Activated T-cell treated with anti-CD3 and anti-CD28 coated beads for 1 hour (primary cell): ENCODE measurements around the gene RABL3.

ENCODE experiments used
- DNase-seq: peaks from one replicate; pipeline ENCODE4 v3.0.0-alpha.2; 2020; ENCODE audit warnings: low read depth

Gene RABL3

DNA sequence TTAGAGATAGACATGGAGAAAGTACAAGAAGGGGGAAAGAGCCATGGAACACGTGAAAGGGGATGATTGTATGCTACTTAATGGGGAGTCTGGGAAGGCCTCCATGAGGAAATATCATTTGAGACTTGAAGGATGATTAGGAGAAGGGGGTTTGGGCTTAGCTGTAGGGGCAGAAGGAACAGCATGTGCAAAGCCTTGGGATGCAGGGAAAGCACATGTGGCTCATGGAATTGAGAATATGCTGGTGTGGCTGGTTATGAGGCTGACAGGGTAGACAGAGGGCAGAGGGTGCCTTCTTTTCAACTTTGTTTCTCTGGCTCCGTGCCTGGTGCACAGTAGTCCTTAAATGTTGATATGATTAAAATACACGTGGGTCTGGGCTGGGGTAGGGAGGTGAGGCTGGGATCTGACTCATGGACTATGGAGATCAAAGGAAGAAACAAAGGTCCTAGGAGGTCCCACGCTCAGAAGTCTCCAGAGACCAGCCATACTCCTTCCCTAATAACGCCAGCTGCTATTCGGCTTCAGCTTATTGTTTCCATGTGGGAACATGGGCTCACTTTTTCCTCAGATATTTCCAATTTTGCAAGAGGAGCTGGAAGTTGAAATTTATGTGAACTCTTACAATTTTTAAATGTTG lies 1.4 kb upstream of the RABL3 start:
- DNase-seq: no peak

DNA sequence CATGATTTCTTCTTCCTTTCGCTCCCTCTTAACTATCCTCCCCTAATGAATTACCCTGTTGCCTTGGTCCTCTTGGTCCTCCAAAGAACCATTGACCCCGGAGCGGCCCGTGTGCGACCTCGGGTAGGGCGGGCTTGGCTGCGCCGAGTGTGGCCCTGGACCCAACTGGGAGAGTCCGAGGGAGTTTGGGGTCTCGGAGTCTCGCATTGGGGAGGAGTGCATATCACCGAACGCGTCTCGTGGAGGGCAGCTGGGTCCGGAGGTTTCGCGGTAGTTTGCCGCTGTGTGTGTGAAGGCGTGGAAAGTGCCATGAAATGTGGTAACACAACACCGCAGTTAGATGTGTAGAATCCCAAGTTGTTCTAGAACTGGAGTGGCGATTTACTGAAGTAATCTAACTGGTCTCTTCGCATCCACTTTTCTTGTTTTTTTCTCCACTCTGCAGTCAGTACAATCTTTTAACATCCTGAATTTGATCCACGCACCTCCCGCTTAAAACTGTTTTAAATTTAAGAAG lies 591 bp upstream of the RABL3 start:
- DNase-seq: no peak

DNA sequence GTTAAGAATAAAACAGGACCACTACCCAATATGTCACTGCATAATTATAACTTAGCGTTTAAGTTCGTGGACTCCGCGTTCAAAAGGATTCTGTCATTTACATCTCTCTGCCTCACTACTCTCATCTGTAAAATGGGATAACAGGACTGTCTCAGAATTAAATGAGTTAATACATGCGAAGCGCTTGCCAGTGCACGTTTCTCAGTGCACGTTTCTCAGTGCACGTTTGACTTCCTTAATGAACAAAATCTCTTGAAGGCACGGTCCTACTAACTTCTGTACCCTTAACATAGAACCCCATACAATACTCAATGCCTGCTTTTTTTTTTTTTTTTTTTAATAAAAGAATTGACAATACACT lies 499 bp downstream of the RABL3 start:
- DNase-seq: no peak

DNA sequence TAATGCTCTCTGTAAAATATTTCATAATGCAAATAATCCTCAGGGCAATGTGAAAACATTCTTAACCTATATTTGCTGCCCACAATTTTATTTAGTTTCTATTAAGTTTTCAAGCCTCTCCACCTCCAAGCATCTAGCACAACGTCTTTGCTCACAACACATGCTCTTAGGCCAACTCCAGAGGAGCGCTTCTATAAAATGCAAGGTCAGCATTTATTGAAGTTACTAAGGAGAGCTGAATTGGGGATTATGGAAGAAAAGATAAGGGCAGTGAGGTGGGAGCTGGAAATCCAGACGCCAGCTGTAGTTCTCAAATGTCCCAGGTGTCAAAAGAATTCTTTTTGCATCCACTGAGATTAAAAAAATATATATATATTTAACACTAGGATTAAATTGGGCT lies 996 bp downstream of the RABL3 start:
- DNase-seq: no peak

DNA sequence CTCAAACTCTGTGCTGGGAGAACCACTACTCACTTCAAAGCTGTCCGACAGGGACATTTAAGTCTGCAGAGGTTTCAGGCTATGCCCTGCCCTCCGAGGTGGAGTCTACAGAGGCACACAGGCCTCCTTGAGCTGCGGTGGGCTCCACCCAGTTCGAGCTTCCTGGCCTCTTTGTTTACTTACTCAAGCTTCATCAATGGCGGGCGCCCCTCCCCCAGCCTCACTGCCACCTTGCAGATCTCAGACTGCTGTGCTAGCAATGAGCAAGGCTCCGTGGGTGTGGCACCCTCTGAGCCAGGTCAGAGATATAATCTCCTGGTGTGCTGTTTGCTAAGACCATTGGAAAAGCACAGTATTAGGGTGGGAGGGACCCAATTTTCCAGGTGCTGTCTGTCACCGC lies 4.3 kb downstream of the RABL3 start:
- DNase-seq: peak; percentile 1

DNA sequence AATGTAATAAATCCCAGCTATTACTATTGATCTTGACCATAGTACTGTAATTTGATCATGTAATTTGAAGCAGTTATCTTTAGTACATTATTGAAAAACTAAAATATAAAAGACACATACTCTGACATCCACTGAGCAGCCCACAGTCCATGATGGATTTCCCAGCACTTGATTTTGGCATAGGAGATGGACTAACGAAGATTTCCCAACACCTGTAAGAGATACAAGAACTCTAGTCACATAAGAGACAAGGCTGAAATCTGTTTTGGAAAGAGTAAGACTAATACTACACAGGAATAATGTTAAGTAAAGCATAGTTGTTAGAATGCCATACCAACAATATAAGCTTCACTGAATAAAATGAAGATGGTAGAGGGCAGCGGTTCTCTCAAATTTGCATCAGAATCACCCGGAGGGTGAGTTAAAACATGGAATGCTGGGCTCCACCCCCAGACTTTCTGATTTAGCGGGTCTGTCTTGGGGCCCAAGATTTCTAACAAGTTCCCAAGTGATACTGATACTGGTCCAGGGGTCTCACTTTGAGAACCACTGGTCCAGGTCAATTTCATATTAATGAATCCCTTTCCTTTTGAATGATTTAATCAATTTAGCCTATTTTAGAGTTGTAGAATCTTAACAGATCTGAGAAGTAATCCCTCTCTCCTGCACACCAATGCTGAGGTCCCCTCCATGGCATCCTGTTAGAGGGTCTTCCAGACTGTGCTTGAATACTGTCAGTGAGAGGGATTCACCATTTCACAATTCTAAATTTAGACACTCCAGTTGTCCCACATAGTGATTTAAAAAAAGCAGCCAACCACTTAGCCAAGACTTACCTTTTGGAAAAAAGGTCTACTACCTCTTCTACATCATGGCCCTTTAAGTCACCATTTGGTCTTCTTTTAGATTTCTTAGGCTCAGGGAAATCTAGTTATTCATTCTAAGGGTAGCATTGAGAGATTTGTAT lies 11.5 kb downstream of the RABL3 start:
- no peak for DNase-seq

DNA sequence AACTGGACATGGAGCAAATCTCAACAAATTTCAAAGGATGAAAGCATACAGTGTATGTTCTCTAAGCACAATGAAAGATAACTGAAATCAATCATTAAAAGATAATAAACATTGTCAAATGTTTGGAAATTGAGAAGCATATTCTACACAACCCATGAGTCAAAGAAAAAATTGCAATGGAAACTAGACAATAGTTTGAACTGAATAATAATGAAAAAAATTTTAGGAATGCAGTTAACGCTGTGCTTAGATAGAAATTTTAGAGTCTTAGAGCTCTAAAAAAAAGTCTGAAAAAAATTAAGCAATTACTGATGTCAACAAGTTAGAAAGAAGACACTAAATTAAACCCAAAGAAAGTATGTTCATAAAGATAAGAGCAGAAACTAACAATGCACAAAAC lies 15.5 kb downstream of the RABL3 start:
- no peak for DNase-seq

DNA sequence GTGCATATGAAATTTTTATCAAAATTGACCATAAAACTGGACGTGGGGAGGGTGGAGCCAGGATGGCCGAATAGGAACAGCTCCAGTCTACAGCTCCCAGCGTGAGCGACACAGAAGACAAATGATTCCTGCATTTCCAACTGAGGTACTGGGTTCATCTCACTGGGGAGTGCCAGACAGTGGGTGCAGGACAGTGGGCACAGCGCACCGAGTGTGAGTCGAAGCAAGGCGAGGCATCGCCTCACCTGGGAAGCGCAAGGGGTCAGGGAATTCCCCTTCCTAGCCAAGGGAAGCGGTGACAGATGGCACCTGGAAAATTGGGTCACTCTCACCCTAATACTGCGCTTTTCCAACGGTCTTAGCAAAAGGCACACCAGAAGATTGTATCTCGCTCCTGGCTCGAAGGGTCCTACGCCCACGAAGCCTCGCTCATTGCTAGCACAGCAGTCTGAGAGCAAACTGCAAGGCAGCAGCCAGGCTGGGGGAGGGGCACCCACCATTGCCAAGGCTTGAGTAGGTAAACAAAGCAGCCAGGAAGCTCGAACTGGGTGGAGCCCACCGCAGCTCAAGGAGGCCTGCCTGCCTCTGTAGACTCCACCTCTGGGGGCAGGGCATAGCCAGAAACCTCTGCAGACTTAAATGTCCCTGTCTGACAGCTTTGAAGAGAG lies 23.0 kb downstream of the RABL3 start:
- DNase-seq: peak; percentile 66

DNA sequence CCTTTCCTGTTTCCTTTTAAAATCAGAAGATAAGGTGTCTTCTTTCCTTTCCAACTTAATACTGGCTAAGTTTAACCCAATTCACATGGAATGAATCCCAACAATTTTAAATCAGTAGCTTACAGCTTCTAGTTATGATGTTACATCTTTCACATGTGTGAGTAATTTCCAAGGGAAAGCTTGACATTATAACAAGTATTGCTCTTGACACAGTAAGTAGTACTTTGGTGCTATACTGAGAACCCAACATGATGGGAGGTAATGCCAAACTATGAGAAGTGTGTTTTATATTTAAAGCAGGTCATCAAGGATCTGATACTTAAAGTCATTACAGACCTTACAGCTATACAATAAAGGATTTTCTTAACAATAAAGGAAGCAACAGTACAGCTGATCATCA lies 29.1 kb downstream of the RABL3 start:
- no peak for DNase-seq

DNA sequence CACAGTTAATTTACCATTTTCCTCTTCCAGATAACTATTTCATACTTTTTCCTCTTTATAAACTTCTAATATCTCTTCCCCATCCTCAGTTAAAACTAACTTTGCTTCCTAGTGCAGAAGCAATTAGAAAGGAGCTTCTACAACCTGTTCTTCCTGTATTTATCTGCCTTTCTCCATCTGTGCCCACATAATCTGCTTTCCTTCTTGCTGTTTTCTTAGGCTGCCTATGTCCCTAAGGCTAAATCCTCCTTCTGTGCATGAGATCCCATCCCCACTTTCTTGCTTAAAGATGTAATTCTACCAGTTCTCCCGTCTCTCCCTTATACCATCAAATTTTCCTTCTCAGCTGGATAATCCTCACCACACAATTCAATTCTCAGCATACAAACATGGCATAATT lies 31.9 kb downstream of the RABL3 start:
- DNase-seq: no peak

DNA sequence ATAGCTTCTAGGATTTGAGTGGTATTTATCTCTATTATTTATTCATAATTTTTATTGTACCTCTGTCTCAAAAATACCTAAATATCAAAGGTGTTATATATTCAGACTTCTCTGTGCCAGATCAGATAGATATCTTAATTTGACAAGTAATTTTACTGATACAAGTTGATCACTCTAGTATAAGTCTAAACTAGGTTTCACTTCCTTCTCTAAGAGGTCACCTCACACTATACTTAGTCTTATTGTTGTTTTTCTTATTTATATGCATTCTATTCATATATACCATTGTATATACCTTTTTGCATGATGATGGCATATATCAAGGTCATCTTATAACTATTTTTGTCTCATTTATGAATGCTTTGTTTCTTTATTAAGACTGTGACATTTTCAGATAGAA lies 33.9 kb downstream of the RABL3 start:
- DNase-seq: no peak

DNA sequence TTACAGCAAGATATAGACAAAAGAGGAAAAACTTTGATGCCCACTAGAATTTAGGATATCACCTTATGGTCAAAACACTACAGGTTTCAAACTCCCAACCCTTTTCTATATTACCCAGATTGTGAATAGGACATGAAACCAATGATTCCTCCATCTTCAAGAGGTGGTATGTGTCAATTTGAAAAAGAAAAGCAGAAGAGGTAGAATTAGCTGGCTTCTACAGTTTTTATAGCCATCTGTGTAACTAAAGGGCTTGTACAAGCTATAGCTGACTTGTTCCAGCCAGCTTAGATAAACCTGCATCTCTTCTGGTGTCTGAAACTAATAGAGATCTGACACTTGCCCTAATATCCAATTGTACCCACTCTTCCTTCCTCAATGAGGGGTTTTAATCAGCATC lies 35.4 kb downstream of the RABL3 start:
- DNase-seq: no peak

DNA sequence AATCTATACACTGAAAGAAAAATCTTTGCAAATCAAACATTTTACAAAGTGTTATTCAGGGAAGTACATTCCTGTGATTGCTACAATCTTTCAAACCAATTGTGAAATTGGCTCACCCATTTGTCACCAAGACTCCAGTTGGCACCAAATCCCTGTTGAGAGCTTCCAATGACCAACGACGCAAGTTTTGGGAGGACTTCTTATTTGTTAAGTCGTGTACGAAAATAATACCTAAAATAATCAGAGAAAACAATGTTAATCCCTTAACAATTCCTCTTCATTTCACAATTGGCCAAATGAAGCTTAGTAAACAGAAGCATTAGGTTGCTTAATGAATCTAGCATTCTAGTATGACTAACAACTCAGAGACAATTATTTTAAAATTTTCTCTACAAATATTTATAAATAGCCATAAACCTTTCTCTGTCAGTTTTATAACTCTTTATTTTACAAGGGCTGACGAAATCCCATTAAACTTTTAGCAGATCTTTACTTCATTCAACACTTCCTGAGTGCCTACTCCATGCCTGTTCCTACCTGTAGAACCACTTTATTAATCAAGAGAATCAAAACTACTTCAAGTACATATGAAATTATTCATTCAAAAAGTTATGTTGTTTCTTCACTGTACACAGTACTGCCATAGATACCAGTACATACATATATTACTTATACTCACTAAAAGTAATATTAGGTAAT lies 36.3 kb downstream of the RABL3 start:
- DNase-seq: no peak

DNA sequence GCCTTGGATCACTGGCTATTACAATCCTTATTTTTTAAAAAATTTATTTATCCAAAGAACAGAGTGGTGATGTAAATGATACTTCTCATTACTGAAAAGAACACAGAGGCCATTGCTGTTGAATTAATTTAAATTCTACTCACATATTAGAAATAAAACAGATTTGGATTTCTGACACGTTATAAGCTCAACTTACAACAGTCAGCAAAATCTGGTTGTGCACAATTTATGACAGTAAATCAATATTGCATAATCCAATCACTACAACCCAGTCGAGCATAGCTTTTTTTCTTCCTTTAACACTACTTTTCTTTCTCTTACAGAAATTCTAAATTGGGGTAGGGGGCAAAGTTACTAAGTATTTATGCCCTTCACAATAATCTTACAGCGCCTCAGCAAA lies 43.0 kb downstream of the RABL3 start:
- DNase-seq: no peak

DNA sequence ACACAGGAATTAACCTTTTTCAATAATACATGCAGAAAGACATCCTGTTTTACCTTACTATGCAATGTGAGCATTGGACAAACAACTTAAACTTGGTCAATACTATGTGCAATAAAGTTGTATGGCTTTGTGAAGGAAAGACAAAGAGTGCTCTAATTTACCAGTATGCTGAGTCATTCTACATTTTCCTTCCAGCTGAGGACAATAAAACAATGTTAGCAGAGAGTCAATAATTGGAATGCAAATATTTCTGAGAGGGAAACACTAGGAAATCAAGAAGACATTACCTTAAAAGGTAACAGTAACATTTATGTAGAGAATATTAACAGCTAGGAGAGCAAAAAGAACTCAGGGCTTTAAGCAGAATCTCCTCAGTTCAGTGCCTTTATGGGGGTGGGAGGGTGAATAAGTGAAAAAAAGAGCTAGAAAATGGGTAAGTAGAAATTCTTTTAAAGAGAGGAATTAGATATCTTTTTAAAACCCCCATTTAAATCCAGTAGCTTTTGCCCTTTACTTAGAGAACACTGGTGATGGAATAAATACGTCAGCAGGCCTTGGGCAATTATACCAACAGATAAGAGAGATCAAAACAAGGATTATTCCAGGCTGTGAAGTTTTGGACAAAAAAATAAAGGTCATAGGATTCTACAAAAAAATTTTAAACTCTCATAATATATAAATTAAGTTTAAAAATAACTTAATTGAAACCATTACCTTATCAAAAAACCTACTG lies 48.7 kb downstream of the RABL3 start:
- DNase-seq: no peak

DNA sequence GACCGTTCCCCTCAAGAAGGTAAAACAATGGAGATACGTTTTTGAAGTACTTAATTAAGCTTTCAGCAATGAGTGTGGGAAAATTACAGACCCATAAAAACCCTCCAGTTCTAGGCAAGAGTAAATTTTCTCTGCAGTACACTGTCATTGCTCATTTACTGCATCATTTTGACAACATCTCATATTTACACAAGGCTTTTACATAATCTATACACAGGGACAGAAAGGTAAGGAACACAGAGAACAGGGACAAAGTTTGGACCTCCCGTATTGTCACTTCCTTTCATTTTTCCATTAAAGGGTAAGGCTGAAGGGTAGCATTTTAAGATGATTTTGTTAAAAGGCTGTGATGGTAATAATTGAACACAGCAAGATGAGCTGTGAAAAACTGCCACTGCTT lies 52.9 kb downstream of the RABL3 start:
- no peak for DNase-seq

DNA sequence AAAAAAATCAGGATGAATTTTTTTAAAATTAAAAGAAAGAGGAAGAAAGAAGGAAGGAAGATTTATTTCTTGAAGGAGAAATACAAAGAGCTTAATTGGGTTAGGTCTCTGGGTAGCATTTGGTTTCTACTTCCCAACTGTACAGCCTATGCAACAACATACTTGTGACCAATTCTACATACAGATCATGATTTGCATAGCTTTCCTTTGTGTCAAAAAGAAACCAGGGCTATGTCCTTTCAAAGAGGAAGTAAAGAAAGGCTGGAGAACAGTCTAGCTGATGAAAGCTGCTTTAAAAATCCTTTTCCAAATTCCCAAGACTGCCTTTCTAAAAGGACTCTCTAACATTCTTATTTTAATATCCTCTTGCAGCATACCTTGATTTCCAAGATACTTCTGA lies 54.2 kb downstream of the RABL3 start:
- DNase-seq: no peak

DNA sequence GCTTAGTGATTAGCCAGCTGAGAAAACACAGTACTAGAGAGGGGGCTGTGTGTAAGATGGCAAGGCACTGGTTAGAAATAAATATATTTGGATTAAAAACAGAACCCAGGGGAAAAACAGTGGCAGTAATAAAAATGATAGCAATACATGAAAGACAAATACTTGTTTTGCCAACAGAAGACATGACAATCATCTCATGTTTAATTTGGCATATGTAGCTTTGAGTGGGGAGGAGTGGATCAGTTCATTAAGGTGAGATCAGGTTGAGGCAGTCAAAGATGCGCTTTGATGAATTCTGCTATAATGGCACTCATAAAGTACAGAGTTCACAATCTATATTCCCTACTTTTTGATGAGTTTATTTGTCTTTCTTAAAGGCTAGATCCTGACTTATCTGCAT lies 56.9 kb downstream of the RABL3 start:
- DNase-seq: no peak

DNA sequence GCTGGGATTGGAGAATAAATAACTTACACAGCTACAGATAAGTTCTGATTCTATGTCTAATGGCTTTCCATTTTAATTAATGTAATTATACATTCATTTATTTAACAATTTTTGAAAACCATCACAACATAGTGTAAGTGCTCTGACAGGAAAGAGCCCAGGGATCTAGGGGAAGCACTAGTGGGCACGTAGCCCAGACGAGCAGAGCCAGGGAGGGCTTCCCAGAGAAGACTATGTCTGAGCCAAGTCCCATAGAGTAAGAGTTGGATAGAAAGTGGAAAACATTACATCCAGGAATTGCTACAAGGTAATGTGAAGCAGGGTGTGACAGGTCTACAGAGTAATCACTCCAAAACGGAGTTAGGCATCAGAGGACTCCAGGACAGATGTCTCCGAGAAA lies 57.4 kb downstream of the RABL3 start:
- no peak for DNase-seq

DNA sequence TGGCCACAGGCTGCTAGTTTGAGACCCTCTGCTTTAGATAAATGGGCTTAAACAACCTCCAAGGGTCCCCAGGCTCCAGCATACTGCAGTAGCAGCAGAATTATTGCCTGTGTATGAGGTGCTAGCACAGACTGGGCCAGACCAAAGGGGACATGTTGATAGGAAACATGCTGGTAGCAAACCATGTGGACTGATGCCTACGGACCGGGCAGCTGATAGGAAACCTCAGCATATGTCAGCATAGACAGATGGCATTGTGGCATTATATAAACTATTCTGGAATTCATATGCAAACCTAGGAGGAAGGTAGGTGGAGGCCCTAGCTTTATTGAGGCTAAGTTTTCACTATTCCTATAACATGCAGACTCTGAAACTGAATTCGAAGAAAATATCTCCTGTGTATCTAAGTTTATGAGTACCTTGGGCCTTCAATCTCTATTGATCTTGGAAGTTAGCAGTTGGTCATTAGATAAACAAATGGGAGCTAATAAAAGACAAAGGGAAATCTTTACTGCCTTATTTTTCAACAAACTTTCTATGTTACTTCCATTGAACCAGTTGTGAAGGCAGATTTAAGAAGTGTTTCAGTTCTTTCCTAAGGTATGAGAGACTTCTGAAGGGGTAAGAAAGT lies 58.5 kb downstream of the RABL3 start:
- DNase-seq: no peak

DNA sequence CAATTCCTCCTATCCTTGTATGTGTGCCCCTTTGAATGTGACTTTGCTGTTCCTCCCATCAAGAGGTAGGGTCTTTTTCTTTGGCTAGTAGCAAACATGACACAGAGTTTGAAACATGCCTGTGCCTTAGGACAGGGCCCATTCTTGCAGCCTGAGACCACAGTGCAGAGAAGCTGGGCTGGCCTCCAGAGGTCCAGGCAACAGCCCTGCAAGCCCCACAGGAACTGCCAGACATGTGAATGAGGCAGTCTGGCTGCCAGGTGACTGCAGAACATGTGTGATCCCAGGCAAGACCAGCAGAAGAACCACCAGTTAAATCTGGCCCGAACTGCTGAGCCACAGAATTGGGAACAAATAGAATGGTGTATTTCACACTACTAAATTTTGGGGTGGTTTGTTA lies 59.1 kb downstream of the RABL3 start:
- DNase-seq: no peak
